ENCODE measurements around the gene OXSR1.
"Not testable (repeated sequence)": the region's sequence is repeated elsewhere in the genome, so short reads cannot be mapped to it uniquely, and the experiment has no call there.

The OXSR1 gene

GRCh38 chr3:38142959-38143358 is 22.4 kb upstream of the OXSR1 start:
- DNase-seq (ENCODE audit: low read depth), result no peak

- DNase-seq (ENCODE audit: low read depth), result no peak
Measured at GRCh38 chr3:38143511-38143910, 21.8 kb upstream of the OXSR1 start.

GRCh38 chr3:38146504-38146903 is 18.8 kb upstream of the OXSR1 start:
- no peak for DNase-seq (ENCODE audit: low read depth)

GRCh38 chr3:38147421-38147820 is 17.9 kb upstream of the OXSR1 start:
- DNase-seq (ENCODE audit: low read depth), result no peak

GRCh38 chr3:38148311-38148882 is 16.9 kb upstream of the OXSR1 start:
- DNase-seq (ENCODE audit: low read depth), result no peak

GRCh38 chr3:38149708-38150107 is 15.6 kb upstream of the OXSR1 start:
- DNase-seq (ENCODE audit: low read depth), result no peak

GRCh38 chr3:38150780-38151528 is 14.4 kb upstream of the OXSR1 start:
- DNase-seq (ENCODE audit: low read depth), result no peak

- DNase-seq (ENCODE audit: low read depth), result no peak
Measured at GRCh38 chr3:38151667-38152265, 13.6 kb upstream of the OXSR1 start.

GRCh38 chr3:38152609-38153008 is 12.7 kb upstream of the OXSR1 start:
- no peak for DNase-seq (ENCODE audit: low read depth)

- no peak for DNase-seq (ENCODE audit: low read depth)
Measured at GRCh38 chr3:38153221-38153620, 12.1 kb upstream of the OXSR1 start.

- DNase-seq (ENCODE audit: low read depth), result no peak
Measured at GRCh38 chr3:38154033-38154494, 11.3 kb upstream of the OXSR1 start.

- DNase-seq (ENCODE audit: low read depth), result no peak
Measured at GRCh38 chr3:38154625-38155255, 10.6 kb upstream of the OXSR1 start.

- no peak for DNase-seq (ENCODE audit: low read depth)
Measured at GRCh38 chr3:38155825-38156224, 9.5 kb upstream of the OXSR1 start.

- no peak for DNase-seq (ENCODE audit: low read depth)
Measured at GRCh38 chr3:38157117-38157516, 8.2 kb upstream of the OXSR1 start.

GRCh38 chr3:38157595-38157994 is 7.7 kb upstream of the OXSR1 start:
- no peak for DNase-seq (ENCODE audit: low read depth)

GRCh38 chr3:38158472-38158871 is 6.9 kb upstream of the OXSR1 start:
- DNase-seq (ENCODE audit: low read depth), result no peak

- not testable (repeated sequence) for DNase-seq (ENCODE audit: low read depth)
Measured at GRCh38 chr3:38160704-38161103, 4.6 kb upstream of the OXSR1 start.

- DNase-seq (ENCODE audit: low read depth), result no peak
Measured at GRCh38 chr3:38163117-38163840, 2.1 kb upstream of the OXSR1 start.

GRCh38 chr3:38163841-38164642 is 1.3 kb upstream of the OXSR1 start:
- no peak for DNase-seq (ENCODE audit: low read depth)

GRCh38 chr3:38164643-38164951 is 740 bp upstream of the OXSR1 start:
- DNase-seq (ENCODE audit: low read depth), result no peak

GRCh38 chr3:38165722-38166387 is 518 bp downstream of the OXSR1 start:
- no peak for DNase-seq (ENCODE audit: low read depth)

Measured in activated T-cell treated with anti-CD3 and anti-CD28 coated beads for 24 hours (primary cell).